Effector memory CD4-positive, alpha-beta T cell (primary cell): ENCODE results near the gene ANKS1A.
"Not testable (repeated sequence)": the region's sequence is repeated elsewhere in the genome, so short reads cannot be mapped to it uniquely, and the experiment has no call there.

Experiments
- DNase-seq, 3 donors: peaks; one replicate each; pipeline ENCODE4 v3.0.0-alpha.2; 2020
- H3K27ac ChIP-seq: 2 replicates; pipeline ENCODE4 v1.7.0; 2013; ENCODE audit warnings: mild to moderate bottlenecking, low read length, moderate library complexity; ENCODE audit not compliant: insufficient read depth, poor library complexity, severe bottlenecking
- H3K27me3 ChIP-seq: replicated peaks from 2 replicates; pipeline ENCODE4 v1.7.0; 2013; ENCODE audit warnings: mild to moderate bottlenecking, low read length; ENCODE audit not compliant: insufficient read depth, control insufficient read depth, poor library complexity, severe bottlenecking
- H3K36me3 ChIP-seq: 2 replicates; pipeline ENCODE4 v1.7.0; 2013; ENCODE audit warnings: mild to moderate bottlenecking, low read length, moderate library complexity; ENCODE audit not compliant: control insufficient read depth, insufficient read depth
- H3K4me1 ChIP-seq: 2 replicates; pipeline ENCODE4 v1.7.0; 2013; ENCODE audit warnings: low read length, mild to moderate bottlenecking; ENCODE audit not compliant: control insufficient read depth, insufficient read depth, poor library complexity, severe bottlenecking
- H3K4me3 ChIP-seq: 2 replicates; pipeline ENCODE4 v1.7.0; 2013; ENCODE audit warnings: low read length, low read depth, mild to moderate bottlenecking; ENCODE audit not compliant: insufficient read depth, poor library complexity, severe bottlenecking
- H3K9me3 ChIP-seq: 2 replicates; pipeline ENCODE4 v1.7.0; 2013; ENCODE audit warnings: mild to moderate bottlenecking, low read length, moderate library complexity; ENCODE audit not compliant: control insufficient read depth

The ANKS1A gene

DNA sequence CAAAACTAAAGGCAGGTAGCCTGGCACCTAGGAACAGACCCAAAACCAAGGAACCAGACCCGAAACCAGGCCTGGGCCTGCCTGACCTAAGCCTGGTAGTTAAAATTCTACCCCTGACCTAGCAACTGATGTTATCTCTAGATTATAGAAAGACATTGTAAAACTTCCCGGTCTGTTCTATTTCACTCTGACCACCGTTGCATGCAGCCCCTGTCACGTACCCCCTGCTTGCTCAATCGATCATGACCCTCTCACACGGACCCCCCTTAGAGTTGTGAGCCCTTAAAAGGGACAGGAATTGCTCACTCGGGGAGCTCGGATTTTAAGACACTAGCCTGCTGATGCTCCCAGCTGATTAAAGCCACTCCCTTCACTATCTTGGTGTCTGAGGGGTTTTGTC, 109.4 kb downstream of the ANKS1A start:
- not testable (repeated sequence) for H3K4me1 ChIP-seq, H3K36me3 ChIP-seq, DNase-seq, H3K27me3 ChIP-seq, H3K9me3 ChIP-seq, H3K27ac ChIP-seq, H3K4me3 ChIP-seq

GRCh38 chr6:34999153-34999552, 110.1 kb downstream of the ANKS1A start:
- not testable (repeated sequence) for H3K9me3 ChIP-seq, H3K4me3 ChIP-seq, H3K36me3 ChIP-seq, H3K4me1 ChIP-seq, DNase-seq, H3K27ac ChIP-seq, H3K27me3 ChIP-seq

DNA sequence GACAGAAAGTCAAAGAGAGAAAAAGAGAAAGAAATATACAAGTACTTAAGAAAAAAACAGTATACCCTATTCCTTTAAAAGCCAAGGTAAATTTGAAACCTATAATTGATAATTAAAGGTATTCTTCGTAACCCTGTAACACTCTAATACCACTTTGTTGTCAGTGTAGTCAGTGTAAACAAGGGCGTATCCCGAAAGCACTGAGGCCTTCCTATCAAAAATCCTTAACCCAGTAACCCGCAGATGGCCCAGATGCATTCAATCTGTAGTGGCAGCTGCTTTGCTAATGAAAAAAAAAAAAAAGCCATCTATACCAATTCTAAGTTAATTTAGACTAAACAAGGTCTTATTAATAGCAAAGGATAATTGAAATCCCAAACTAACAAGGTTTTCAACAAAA, 110.9 kb downstream of the ANKS1A start:
- H3K9me3 ChIP-seq, H3K36me3 ChIP-seq, H3K27me3 ChIP-seq, H3K4me1 ChIP-seq, H3K27ac ChIP-seq, DNase-seq, H3K4me3 ChIP-seq: not testable (repeated sequence)

DNA sequence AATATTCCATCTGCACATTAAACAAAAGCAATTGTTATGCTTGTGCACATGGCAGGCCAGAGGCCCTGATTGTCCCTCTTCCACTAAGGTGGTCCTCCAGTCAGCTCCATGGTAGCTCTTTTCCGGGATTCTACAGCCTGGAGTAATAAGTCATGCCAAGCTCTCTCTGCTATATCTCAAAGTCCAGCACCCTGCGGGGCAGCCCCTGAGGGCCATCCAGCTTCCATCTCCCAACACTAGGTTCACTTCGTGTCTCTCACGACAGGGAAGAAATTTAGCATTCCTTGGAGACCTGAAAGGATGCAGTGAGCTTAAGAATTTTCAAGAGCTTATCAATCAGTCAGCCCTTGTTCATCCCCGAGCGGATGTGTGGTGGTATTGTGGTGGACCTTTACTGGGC, 112.3 kb downstream of the ANKS1A start:
- H3K4me3 ChIP-seq, H3K27me3 ChIP-seq, H3K36me3 ChIP-seq, DNase-seq, H3K9me3 ChIP-seq, H3K4me1 ChIP-seq, H3K27ac ChIP-seq: not testable (repeated sequence)

DNA sequence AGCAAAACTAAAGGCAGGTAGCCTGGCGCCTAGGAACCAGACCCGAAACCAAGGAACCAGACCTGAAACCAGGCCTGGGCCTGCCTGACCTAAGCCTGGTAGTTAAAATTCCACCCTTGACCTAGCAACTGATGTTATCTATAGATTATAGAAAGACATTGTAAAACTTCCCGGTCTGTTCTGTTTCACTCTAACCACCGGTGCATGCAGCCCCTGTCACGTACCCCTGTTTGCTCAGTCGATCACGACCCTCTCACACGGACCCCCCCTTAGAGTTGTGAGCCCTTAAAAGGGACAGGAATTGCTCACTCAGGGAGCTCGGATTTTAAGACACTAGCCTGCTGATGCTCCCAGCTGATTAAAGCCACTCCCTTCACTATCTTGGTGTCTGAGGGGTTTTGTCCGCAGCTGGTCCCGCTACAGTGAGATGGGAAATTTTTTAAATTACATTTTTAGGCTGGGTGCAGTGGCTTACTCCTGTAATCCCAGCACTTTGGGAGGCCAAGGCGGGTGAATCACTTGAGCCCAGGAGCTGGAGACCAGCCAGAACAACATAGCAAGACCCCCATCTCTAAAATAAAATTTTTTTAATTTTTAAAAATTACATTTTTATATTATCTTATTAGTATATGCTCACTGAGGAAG, 115.0 kb downstream of the ANKS1A start:
- not testable (repeated sequence) for H3K4me1 ChIP-seq, H3K27me3 ChIP-seq, H3K9me3 ChIP-seq, H3K36me3 ChIP-seq, DNase-seq, H3K4me3 ChIP-seq, H3K27ac ChIP-seq

DNA sequence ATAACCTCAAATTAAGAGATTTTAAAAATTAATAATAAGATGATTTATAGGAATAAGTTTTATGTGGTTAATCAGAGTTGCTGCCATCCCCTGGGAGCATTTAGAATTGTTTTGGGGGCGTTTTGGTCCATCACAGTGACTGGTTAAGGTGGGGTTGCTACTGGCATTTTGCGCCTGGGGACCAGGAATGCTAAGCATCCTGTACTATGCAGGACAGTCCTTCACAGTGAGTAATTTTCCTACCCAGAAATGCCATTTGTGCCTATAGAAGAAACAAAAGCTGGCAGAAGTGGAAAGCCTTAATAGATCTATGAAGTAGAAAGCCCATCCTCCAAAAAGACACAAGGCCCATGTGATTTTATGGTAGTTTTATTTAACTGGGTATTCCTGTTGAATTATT, 118.0 kb downstream of the ANKS1A start:
- no peak overlapping the region for H3K4me3 ChIP-seq
- no peaks in the 10 kb centered on the region for H3K4me1 ChIP-seq
- no peak overlapping the region for H3K27ac ChIP-seq
- no peak for DNase-seq
- no peaks in the 10 kb centered on the region for H3K36me3 ChIP-seq
- no peaks in the 10 kb centered on the region for H3K27me3 ChIP-seq
- no peaks in the 10 kb centered on the region for H3K9me3 ChIP-seq

GRCh38 chr6:35008858-35009257, 119.8 kb downstream of the ANKS1A start:
- DNase-seq, result no peak

DNA sequence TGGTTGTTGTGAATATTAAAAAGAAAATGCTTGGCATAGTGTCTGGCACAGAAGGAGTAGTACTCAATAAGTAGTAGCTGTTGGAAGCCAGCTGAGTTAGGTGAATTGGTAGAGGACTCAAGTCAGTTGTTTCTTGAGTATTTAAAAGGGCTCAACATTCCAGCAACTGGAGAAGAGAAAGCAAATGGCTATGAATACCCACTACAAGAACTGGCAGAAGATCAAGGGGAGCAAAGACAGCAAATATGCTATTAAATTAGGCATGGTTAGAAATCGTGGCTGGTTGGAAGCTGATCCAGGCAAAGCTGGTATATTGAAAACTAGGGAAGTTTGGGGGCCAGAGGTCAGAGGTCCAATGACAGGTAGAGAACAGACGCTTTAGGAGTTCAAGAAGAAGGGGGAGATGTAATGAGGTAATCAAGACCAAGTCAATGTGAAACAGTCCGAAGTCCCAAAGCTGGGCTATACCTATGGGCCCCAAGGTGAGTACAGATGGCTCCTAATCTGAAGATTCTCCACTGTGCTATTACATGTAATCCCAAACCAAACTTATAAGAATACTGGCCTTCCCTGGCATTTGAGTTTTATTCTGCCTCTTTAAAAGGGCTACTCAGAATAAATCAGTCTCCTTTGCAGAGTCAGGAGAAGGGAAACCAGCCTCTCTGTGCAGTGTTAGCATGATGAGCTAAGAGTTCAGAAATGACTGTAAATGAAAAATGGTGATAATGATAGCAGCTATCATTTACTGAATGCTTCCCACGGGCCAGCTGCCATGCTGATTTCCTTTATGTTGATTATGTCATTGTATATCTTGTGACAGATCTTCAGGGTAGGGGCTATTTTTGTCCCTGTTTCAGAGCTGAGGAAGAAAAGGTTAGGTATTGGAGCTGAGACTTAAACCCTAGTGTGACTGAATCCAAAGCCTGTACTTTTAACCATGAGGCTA, 122.3 kb downstream of the ANKS1A start:
- H3K36me3 ChIP-seq, result no peaks in the 10 kb centered on the region
- H3K9me3 ChIP-seq, result no peaks in the 10 kb centered on the region
- no peak overlapping the region for H3K27ac ChIP-seq
- no peaks in the 10 kb centered on the region for H3K4me1 ChIP-seq
- H3K4me3 ChIP-seq, result no peak overlapping the region
- no peaks in the 10 kb centered on the region for H3K27me3 ChIP-seq
- no peak for DNase-seq

More at GRCh38 chr6:35008858-35009257, 119.8 kb downstream of the ANKS1A start:
- H3K4me1 ChIP-seq, result no peaks in the 10 kb centered on the region
- no peaks in the 10 kb centered on the region for H3K9me3 ChIP-seq
- H3K36me3 ChIP-seq, result no peaks in the 10 kb centered on the region
- H3K4me3 ChIP-seq, result no peak overlapping the region
- H3K27ac ChIP-seq, result no peak overlapping the region
- no peaks in the 10 kb centered on the region for H3K27me3 ChIP-seq

- Histone ChIP-seq H3K36me3 (peaks cover 4% of the 10 kb centered on the region), H3K9me3 (no peaks in the 10 kb centered on the region), H3K4me3 (no peak overlapping the region), H3K27me3 (no peaks in the 10 kb centered on the region), H3K4me1 (no peaks in the 10 kb centered on the region), H3K27ac (no peak overlapping the region)
- no peak for DNase-seq
Measured at GRCh38 chr6:35013701-35014100, 124.6 kb downstream of the ANKS1A start.

DNA sequence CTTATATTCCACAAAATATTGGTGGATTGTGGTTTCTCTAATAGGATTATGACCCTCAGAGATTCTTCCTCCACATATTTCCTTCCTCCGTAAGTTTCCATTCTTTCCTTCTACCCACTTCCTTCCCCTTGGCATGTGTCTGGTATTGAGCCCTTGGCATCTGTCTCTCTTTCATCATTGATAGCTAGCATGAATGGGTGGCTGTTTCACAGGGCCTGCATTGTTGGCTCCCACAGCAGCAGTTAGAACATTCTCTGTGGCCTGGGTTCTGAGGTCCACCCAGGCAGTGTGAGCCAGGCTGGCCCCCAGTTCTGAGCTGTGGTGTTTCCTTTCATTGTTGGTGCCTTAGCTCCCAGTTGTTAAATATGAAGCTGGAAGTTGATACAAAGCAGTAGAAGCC, 125.3 kb downstream of the ANKS1A start:
- no peak overlapping the region for H3K27ac ChIP-seq
- H3K4me1 ChIP-seq, result no peaks in the 10 kb centered on the region
- no peak for DNase-seq

More for the DNA sequence above, 125.3 kb downstream of the ANKS1A start:
- no peaks in the 10 kb centered on the region for H3K9me3 ChIP-seq
- peaks cover 10% of the 10 kb centered on the region for H3K36me3 ChIP-seq
- no peaks in the 10 kb centered on the region for H3K27me3 ChIP-seq
- no peak overlapping the region for H3K4me3 ChIP-seq
